Trophoblast cell (in vitro differentiated cells and primary cell): ENCODE measurements around the gene IMMP2L.
"Not testable (repeated sequence)": the region's sequence is repeated elsewhere in the genome, so short reads cannot be mapped to it uniquely, and the experiment has no call there.

Experiments used
- DNase-seq, 2 donors: peaks; one replicate each; pipeline ENCODE4 v3.0.0-alpha.2; 2016
- H2AFZ ChIP-seq: 2 replicates; pipeline ENCODE4 v1.6.1; 2013; ENCODE audit warnings: low read length, moderate library complexity, mild to moderate bottlenecking; ENCODE audit not compliant: insufficient read depth, poor library complexity
- H2AK5ac ChIP-seq: 2 replicates; pipeline ENCODE4 v1.6.1; 2013; ENCODE audit warnings: mild to moderate bottlenecking, low read length
- H2BK120ac ChIP-seq: 2 replicates; pipeline ENCODE4 v1.6.1; 2013; ENCODE audit warnings: low read length, mild to moderate bottlenecking, moderate library complexity; ENCODE audit not compliant: insufficient read depth, poor library complexity
- H2BK12ac ChIP-seq: 2 replicates; pipeline ENCODE4 v1.6.1; 2013; ENCODE audit warnings: mild to moderate bottlenecking, low read length, moderate library complexity
- H2BK5ac ChIP-seq: 2 replicates; pipeline ENCODE4 v1.6.1; 2013; ENCODE audit warnings: low read length, low read depth, moderate library complexity, mild to moderate bottlenecking; ENCODE audit not compliant: poor library complexity
- H3K14ac ChIP-seq: 2 replicates; pipeline ENCODE4 v1.6.1; 2013; ENCODE audit warnings: mild to moderate bottlenecking, low read length
- H3K18ac ChIP-seq: 2 replicates; pipeline ENCODE4 v1.6.1; 2013; ENCODE audit warnings: mild to moderate bottlenecking, low read length
- H3K23ac ChIP-seq: 2 replicates; pipeline ENCODE4 v1.6.1; 2013; ENCODE audit warnings: low read length
- H3K27ac ChIP-seq: 2 replicates; pipeline ENCODE4 v1.5.1; 2013; ENCODE audit warnings: low read depth, mild to moderate bottlenecking, inconsistent platforms, low read length, moderate library complexity
- H3K27me3 ChIP-seq: 2 replicates; pipeline ENCODE4 v1.6.1; 2013; ENCODE audit warnings: inconsistent platforms, mild to moderate bottlenecking, low read length, moderate library complexity; ENCODE audit not compliant: insufficient read depth
- H3K36me3 ChIP-seq, 2 experiments: 1 replicate in 1 of 2; 2 replicates in 1 of 2; pipeline ENCODE4 v1.6.1; 2013; ENCODE audit warnings: low read length in 2 of 2, mild to moderate bottlenecking in 2 of 2, moderate library complexity in 1 of 2; ENCODE audit not compliant: insufficient read depth in 2 of 2, control insufficient read depth in 1 of 2
- H3K4ac ChIP-seq: 2 replicates; pipeline ENCODE4 v1.6.1; 2013; ENCODE audit warnings: low read depth, mild to moderate bottlenecking, low read length, moderate library complexity
- H3K4me1 ChIP-seq, 2 experiments: 1 replicate in 1 of 2; 2 replicates in 1 of 2; pipeline ENCODE4 v1.6.1; 2013; ENCODE audit warnings: low read length in 2 of 2, mild to moderate bottlenecking in 2 of 2, moderate library complexity in 1 of 2; ENCODE audit not compliant: insufficient read depth in 2 of 2, control insufficient read depth in 1 of 2
- H3K4me2 ChIP-seq: 2 replicates; pipeline ENCODE4 v1.6.1; 2013; ENCODE audit warnings: inconsistent platforms, mild to moderate bottlenecking, low read length, moderate library complexity
- H3K4me3 ChIP-seq: 2 replicates; pipeline ENCODE4 v1.5.1; 2013; ENCODE audit warnings: mild to moderate bottlenecking, low read depth, low read length, inconsistent platforms
- H3K79me1 ChIP-seq: one replicate; pipeline ENCODE4 v1.6.1; 2013; ENCODE audit warnings: low read length
- H3K79me2 ChIP-seq: 2 replicates; pipeline ENCODE4 v1.6.1; 2013; ENCODE audit warnings: low read length, mild to moderate bottlenecking; ENCODE audit not compliant: control insufficient read depth, insufficient read depth, poor library complexity
- H3K9ac ChIP-seq: 2 replicates; pipeline ENCODE4 v1.6.1; 2013; ENCODE audit warnings: mild to moderate bottlenecking, low read length
- H3K9me3 ChIP-seq: 2 replicates; pipeline ENCODE4 v1.6.1; 2013; ENCODE audit warnings: low read depth, mild to moderate bottlenecking, control low read depth, inconsistent platforms, low read length; ENCODE audit not compliant: insufficient read depth
- H4K12ac ChIP-seq: 2 replicates; pipeline ENCODE4 v1.6.1; 2013; ENCODE audit warnings: low read depth, mild to moderate bottlenecking, low read length, moderate library complexity
- H4K8ac ChIP-seq: 2 replicates; pipeline ENCODE4 v1.6.1; 2013; ENCODE audit warnings: low read depth, mild to moderate bottlenecking, low read length, moderate library complexity
- H4K91ac ChIP-seq: one replicate; pipeline ENCODE4 v1.6.1; 2013; ENCODE audit warnings: low read depth, mild to moderate bottlenecking, low read length, moderate library complexity
- WGBS: extraction: QIAGEN DNeasy Blood & Tissue Kit; methylation state at CpG from one replicate; pipeline ENCODE4 v1.1.7; 2013; ENCODE audit warnings: missing lambda C conversion rate; ENCODE audit not compliant: insufficient read length, insufficient coverage; ENCODE audit errors: extremely low coverage; 5-methylcytosine and 5-hydroxymethylcytosine counted together

Gene IMMP2L

GRCh38 chr7:111469894-111470293 lies 92.4 kb downstream of the IMMP2L start:
- not testable (repeated sequence) for H3K14ac ChIP-seq, H3K79me2 ChIP-seq, H3K79me1 ChIP-seq, H3K23ac ChIP-seq, DNase-seq, H3K4me2 ChIP-seq, H3K9me3 ChIP-seq, H3K4ac ChIP-seq, H2AFZ ChIP-seq, H3K18ac ChIP-seq, H4K91ac ChIP-seq, H3K36me3 ChIP-seq, H2BK5ac ChIP-seq, H2BK120ac ChIP-seq, H2AK5ac ChIP-seq, H3K9ac ChIP-seq, H3K27me3 ChIP-seq, H3K4me1 ChIP-seq, H4K12ac ChIP-seq, H2BK12ac ChIP-seq, H3K4me3 ChIP-seq, H3K27ac ChIP-seq, H4K8ac ChIP-seq
- no CpG with 5 or more reads among the region's 1 CpG for WGBS

GRCh38 chr7:111465774-111466173 lies 96.5 kb downstream of the IMMP2L start:
- H3K23ac ChIP-seq, H4K8ac ChIP-seq, H3K4me1 ChIP-seq, H3K79me2 ChIP-seq, H4K91ac ChIP-seq, H3K18ac ChIP-seq, H3K27me3 ChIP-seq, H2BK5ac ChIP-seq, H3K36me3 ChIP-seq, H3K4me3 ChIP-seq, H3K9ac ChIP-seq, DNase-seq, H2AK5ac ChIP-seq, H3K14ac ChIP-seq, H4K12ac ChIP-seq, H3K4me2 ChIP-seq, H3K27ac ChIP-seq, H2BK12ac ChIP-seq, H3K79me1 ChIP-seq, H3K4ac ChIP-seq, H3K9me3 ChIP-seq, H2AFZ ChIP-seq, H2BK120ac ChIP-seq: not testable (repeated sequence)
- WGBS, result no CpG with 5 or more reads among the region's 3 CpGs

- DNase-seq, result no peak
- H2BK5ac ChIP-seq, result no peak overlapping the region
- no peak overlapping the region for H3K18ac ChIP-seq
- no peak overlapping the region for H3K27ac ChIP-seq
- H3K27me3 ChIP-seq, result no peaks in the 10 kb centered on the region
- H3K79me2 ChIP-seq, result no peaks in the 10 kb centered on the region
- H2BK12ac ChIP-seq, result no peak overlapping the region
- no peak overlapping the region for H4K91ac ChIP-seq
- H3K23ac ChIP-seq, result no peak overlapping the region
- no peaks in the 10 kb centered on the region for H3K4me1 ChIP-seq
- no peaks in the 10 kb centered on the region for H3K9me3 ChIP-seq
- no peak overlapping the region for H4K8ac ChIP-seq
- no peak overlapping the region for H3K4ac ChIP-seq
- no peaks in the 10 kb centered on the region for H3K79me1 ChIP-seq
- no peak overlapping the region for H2AK5ac ChIP-seq
- H3K36me3 ChIP-seq, result no peaks in the 10 kb centered on the region
- H2AFZ ChIP-seq, result no peak overlapping the region
- no peak overlapping the region for H4K12ac ChIP-seq
- no peak overlapping the region for H3K9ac ChIP-seq
- H3K4me3 ChIP-seq, result no peak overlapping the region
- no peak overlapping the region for H2BK120ac ChIP-seq
- no peak overlapping the region for H3K14ac ChIP-seq
- no peak overlapping the region for H3K4me2 ChIP-seq
Measured at GRCh38 chr7:111460695-111461094, 101.6 kb downstream of the IMMP2L start.

- no peak overlapping the region for H4K12ac ChIP-seq
- no peaks in the 10 kb centered on the region for H3K9me3 ChIP-seq
- H3K9ac ChIP-seq, result no peak overlapping the region
- H4K91ac ChIP-seq, result no peak overlapping the region
- H3K4me3 ChIP-seq, result no peak overlapping the region
- no peaks in the 10 kb centered on the region for H3K79me1 ChIP-seq
- H3K14ac ChIP-seq, result no peak overlapping the region
- no peak overlapping the region for H2BK120ac ChIP-seq
- H3K4ac ChIP-seq, result no peak overlapping the region
- no peak overlapping the region for H2AFZ ChIP-seq
- H4K8ac ChIP-seq, result no peak overlapping the region
- no peaks in the 10 kb centered on the region for H3K27me3 ChIP-seq
- no peak overlapping the region for H3K4me2 ChIP-seq
- no CpG with 5 or more reads among the region's 2 CpGs for WGBS
- no peak for DNase-seq
- no peak overlapping the region for H2BK5ac ChIP-seq
- H3K79me2 ChIP-seq, result no peaks in the 10 kb centered on the region
- no peaks in the 10 kb centered on the region for H3K4me1 ChIP-seq
- H3K18ac ChIP-seq, result no peak overlapping the region
- no peak overlapping the region for H2BK12ac ChIP-seq
- no peak overlapping the region for H3K27ac ChIP-seq
- H3K36me3 ChIP-seq, result no peaks in the 10 kb centered on the region
- H2AK5ac ChIP-seq, result no peak overlapping the region
- H3K23ac ChIP-seq, result no peak overlapping the region
Measured at GRCh38 chr7:111459757-111460280, 102.5 kb downstream of the IMMP2L start.
